Type B pancreatic cell (in vitro differentiated cells): ENCODE measurements around the gene CDC42BPB. TPM values are rescaled to one million over a fixed set of nuclear protein-coding genes. Genes with fewer than 3 reads are reported as not detected.
A peak's percentile ranks its signal among the peaks of the same experiment; 100 is the strongest.

Experiments used
- DNase-seq: peaks from one replicate; pipeline ENCODE4 v3.0.0; 2021; ENCODE audit warnings: mixed read lengths; ENCODE audit not compliant: unreplicated experiment; ENCODE audit errors: extremely low spot score
- H3K27ac Mint-ChIP-seq: 2 replicates; pipeline ENCODE4 v1.8.0; 2021; ENCODE audit warnings: mild to moderate bottlenecking, mixed read lengths
- H3K27me3 Mint-ChIP-seq: 2 replicates; pipeline ENCODE4 v1.8.0; 2021; ENCODE audit warnings: mixed read lengths
- H3K36me3 Mint-ChIP-seq: 2 replicates; pipeline ENCODE4 v1.8.0; 2021; ENCODE audit warnings: mixed read lengths
- H3K4me1 Mint-ChIP-seq: one replicate; pipeline ENCODE4 v1.8.0; 2021; ENCODE audit warnings: mixed read lengths; ENCODE audit not compliant: unreplicated experiment
- H3K4me3 Mint-ChIP-seq: 2 replicates; pipeline ENCODE4 v1.8.0; 2021; ENCODE audit warnings: mild to moderate bottlenecking, mixed read lengths
- H3K9me3 Mint-ChIP-seq: 2 replicates; pipeline ENCODE4 v1.8.0; 2021; ENCODE audit warnings: mixed read lengths
- CTCF ChIP-seq: fragments of 200-600 bp; sonication (generic); conservative IDR thresholded peaks from 2 replicates; pipeline ENCODE4 v1.5.0; 2021; ENCODE audit warnings: antibody characterized with exemption, mild to moderate bottlenecking
- total RNA-seq: library from RNA; stranded (reverse); gene quantifications from 2 replicates; pipeline ENCODE4 v1.2.1, GENCODE V29; 2021; ENCODE audit warnings: low replicate concordance

CDC42BPB gene
- total RNA-seq, 1 donor from 2014 or later: 88.6 TPM

- Mint-ChIP-seq H3K4me3 (no peak overlapping the region), H3K9me3 (no peaks in the 10 kb centered on the region), H3K36me3 (no peaks in the 10 kb centered on the region), H3K4me1 (peaks cover 12% of the 10 kb centered on the region), H3K27me3 (peaks cover 7% of the 10 kb centered on the region), H3K27ac (no peak overlapping the region)
- no peak for DNase-seq
- no peak for TF ChIP-seq CTCF
Measured at GRCh38 chr14:103099081-103099732, 41.9 kb upstream of the CDC42BPB start.

- no peak overlapping the region for H3K4me3 Mint-ChIP-seq
- H3K27me3 Mint-ChIP-seq: peaks cover 3% of the 10 kb centered on the region
Measured at GRCh38 chr14:103097994-103098957, 40.9 kb upstream of the CDC42BPB start.

DNA sequence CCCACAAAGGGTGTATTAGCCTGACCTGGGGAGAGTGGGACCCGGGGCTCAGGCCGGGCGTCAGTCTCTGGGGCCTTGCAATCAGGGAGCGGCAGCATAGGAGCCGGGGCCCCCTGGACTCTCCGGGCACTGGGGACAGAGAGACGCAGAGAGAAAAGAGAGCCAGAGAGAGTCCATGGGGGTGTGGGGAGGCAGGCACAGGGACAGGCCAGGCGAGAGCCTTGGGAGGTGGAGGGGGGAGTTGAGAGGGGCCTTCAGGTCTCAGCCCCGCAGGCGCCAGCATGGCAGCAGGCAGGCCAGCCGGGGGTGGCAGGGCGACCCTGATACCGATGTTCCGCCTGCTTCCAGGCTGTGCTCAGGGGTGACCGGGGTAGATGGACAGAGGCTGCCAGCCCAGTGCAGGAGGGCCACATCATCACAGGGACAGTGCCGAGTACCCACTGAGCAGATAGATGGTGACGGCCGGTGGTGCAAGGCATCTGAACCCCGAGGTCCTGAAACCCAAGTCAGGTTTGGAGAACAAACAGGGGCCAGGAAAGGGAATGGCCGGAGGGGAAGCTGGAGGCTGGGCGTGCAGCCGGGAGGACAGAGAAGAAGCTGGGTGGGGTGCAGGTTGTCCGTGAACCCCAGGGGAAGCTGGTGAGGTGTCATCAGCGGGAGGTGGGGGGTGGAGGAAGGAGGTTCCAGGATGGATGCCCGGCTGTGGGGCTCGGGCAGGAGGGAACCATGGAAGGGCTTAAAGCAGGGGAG lies 40.1 kb upstream of the CDC42BPB start:
- no peaks in the 10 kb centered on the region for H3K36me3 Mint-ChIP-seq
- H3K4me1 Mint-ChIP-seq: peaks cover 12% of the 10 kb centered on the region
- TF ChIP-seq CTCF: no peak
- no peaks in the 10 kb centered on the region for H3K9me3 Mint-ChIP-seq
- peaks cover 3% of the 10 kb centered on the region for H3K27me3 Mint-ChIP-seq
- DNase-seq: no peak
- no peak overlapping the region for H3K4me3 Mint-ChIP-seq
- no peak overlapping the region for H3K27ac Mint-ChIP-seq

More at GRCh38 chr14:103097994-103098957, 40.9 kb upstream of the CDC42BPB start:
- Mint-ChIP-seq H3K36me3 (no peaks in the 10 kb centered on the region), H3K4me1 (peaks cover 12% of the 10 kb centered on the region), H3K27ac (no peak overlapping the region), H3K9me3 (no peaks in the 10 kb centered on the region)
- no peak for DNase-seq
- TF ChIP-seq CTCF: no peak

DNA sequence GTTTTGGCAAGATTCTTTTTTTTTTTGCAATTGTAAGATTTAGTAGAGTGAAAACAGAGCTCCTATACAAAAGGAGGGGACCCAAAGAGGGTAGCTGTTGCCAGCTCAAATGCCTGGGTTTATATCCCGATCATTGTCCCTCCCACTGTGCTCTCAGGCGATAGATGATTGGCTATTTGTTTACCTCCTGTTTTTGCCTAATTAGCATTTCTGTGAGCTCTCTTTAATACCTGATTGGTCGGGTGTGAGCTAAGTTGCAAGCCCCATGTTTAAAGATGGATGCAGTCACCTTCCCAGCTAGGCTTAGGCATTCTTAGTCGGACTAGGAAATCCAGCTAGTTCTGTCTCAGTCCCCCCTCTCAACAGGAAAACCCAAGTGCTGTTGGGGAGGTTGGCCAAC lies 39.0 kb upstream of the CDC42BPB start:
- H3K4me3 Mint-ChIP-seq: peak overlapping the region; percentile 37
- no peak for DNase-seq
- H3K27ac Mint-ChIP-seq: peak overlapping the region; percentile 70
- H3K4me1 Mint-ChIP-seq: peaks cover 10% of the 10 kb centered on the region
- no peaks in the 10 kb centered on the region for H3K9me3 Mint-ChIP-seq
- no peak for TF ChIP-seq CTCF
- H3K27me3 Mint-ChIP-seq: peaks cover 3% of the 10 kb centered on the region
- H3K36me3 Mint-ChIP-seq: no peaks in the 10 kb centered on the region

- TF ChIP-seq CTCF: no peak
- no peak for DNase-seq
- Mint-ChIP-seq H3K9me3 (no peaks in the 10 kb centered on the region), H3K27me3 (peaks cover 3% of the 10 kb centered on the region), H3K4me1 (peaks cover 6% of the 10 kb centered on the region), H3K27ac (peak overlapping the region; percentile 70), H3K36me3 (no peaks in the 10 kb centered on the region), H3K4me3 (no peak overlapping the region)
Measured at GRCh38 chr14:103095210-103095778, 37.9 kb upstream of the CDC42BPB start.
